Measurements from ENCODE around the gene FLNB. TPM values are rescaled to one million over a fixed set of nuclear protein-coding genes. Genes with fewer than 3 reads are reported as not detected.

Gene FLNB
- polyA plus RNA-seq, 1 donor from 2014 or later = 10.3 TPM

DNA sequence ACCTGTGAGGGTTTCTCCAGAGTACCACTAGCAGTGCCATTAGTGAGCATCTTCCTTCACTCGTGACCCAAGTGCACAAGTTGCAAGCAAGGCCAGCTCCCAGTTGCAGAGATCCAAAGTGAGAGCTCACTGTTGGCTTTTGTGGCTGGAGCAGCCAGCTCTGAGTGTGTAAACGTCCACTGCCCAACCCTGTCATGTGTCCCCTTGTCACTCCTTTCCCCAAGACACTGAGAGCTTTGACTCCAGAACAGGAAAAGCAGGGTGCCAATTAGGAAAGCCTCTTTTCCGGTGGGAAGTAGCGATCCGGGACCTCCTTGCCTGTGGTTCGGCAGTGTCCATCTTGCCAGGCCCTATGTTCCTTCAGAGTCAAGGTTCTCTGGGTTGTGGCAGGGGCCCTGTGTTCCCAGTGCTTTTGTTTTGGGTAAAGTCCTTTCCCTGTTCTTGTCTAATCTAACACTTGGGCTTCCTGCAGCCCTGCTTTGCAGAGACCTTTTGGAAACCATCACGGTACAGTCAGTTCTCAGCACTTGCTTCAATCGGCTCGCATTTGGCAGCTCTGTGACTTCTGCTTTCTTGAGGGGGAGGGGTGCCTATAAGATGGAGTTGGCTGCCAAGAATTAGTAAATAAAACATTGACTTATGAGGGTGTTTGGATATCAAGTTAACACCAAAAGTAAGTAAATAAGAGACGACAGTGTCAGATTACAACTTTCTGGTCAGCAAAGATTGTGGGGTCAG lies 112.0 kb downstream of the FLNB start:
- H3K9me2 ChIP-seq (ENCODE audit: insufficient read depth, low read length) = no peaks in the 10 kb centered on the region
- H4K20me1 ChIP-seq (ENCODE audit: insufficient read depth) = no peaks in the 10 kb centered on the region
- no peaks in the 10 kb centered on the region for H3K36me3 ChIP-seq (ENCODE audit: insufficient read depth, low read length)
- no peaks in the 10 kb centered on the region for H3F3A ChIP-seq (ENCODE audit: insufficient read depth, low read length, poor library complexity, severe bottlenecking)
- no peak overlapping the region for H3K4me3 ChIP-seq (ENCODE audit: low read length)
- TF ChIP-seq EZH2 (IDR thresholded peaks at IDR 0.05; ENCODE audit: borderline replicate concordance, insufficient read depth, low read length, poor library complexity, severe bottlenecking) (no peak), EP300 (conservative IDR thresholded peaks at IDR 0.05; ENCODE audit: poor library complexity, severe bottlenecking) (no peak), SMC3 (conservative IDR thresholded peaks at IDR 0.05; ENCODE audit: poor library complexity) (no peak), TAF1 (IDR thresholded peaks at IDR 0.05; ENCODE audit: low read depth) (no peak), MXI1 (conservative IDR thresholded peaks at IDR 0.05; ENCODE audit: poor library complexity, severe bottlenecking) (no peak), POLR2AphosphoS5 (IDR thresholded peaks at IDR 0.05) (no peak), RAD21 (conservative IDR thresholded peaks at IDR 0.05) (no peak)
- TF ChIP-seq, protein P1, sequence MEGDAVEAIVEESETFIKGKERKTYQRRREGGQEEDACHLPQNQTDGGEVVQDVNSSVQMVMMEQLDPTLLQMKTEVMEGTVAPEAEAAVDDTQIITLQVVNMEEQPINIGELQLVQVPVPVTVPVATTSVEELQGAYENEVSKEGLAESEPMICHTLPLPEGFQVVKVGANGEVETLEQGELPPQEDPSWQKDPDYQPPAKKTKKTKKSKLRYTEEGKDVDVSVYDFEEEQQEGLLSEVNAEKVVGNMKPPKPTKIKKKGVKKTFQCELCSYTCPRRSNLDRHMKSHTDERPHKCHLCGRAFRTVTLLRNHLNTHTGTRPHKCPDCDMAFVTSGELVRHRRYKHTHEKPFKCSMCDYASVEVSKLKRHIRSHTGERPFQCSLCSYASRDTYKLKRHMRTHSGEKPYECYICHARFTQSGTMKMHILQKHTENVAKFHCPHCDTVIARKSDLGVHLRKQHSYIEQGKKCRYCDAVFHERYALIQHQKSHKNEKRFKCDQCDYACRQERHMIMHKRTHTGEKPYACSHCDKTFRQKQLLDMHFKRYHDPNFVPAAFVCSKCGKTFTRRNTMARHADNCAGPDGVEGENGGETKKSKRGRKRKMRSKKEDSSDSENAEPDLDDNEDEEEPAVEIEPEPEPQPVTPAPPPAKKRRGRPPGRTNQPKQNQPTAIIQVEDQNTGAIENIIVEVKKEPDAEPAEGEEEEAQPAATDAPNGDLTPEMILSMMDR (IDR thresholded peaks at IDR 0.05; ENCODE audit: poor library complexity, severe bottlenecking) = no peak
- TF ChIP-seq, protein P2, sequence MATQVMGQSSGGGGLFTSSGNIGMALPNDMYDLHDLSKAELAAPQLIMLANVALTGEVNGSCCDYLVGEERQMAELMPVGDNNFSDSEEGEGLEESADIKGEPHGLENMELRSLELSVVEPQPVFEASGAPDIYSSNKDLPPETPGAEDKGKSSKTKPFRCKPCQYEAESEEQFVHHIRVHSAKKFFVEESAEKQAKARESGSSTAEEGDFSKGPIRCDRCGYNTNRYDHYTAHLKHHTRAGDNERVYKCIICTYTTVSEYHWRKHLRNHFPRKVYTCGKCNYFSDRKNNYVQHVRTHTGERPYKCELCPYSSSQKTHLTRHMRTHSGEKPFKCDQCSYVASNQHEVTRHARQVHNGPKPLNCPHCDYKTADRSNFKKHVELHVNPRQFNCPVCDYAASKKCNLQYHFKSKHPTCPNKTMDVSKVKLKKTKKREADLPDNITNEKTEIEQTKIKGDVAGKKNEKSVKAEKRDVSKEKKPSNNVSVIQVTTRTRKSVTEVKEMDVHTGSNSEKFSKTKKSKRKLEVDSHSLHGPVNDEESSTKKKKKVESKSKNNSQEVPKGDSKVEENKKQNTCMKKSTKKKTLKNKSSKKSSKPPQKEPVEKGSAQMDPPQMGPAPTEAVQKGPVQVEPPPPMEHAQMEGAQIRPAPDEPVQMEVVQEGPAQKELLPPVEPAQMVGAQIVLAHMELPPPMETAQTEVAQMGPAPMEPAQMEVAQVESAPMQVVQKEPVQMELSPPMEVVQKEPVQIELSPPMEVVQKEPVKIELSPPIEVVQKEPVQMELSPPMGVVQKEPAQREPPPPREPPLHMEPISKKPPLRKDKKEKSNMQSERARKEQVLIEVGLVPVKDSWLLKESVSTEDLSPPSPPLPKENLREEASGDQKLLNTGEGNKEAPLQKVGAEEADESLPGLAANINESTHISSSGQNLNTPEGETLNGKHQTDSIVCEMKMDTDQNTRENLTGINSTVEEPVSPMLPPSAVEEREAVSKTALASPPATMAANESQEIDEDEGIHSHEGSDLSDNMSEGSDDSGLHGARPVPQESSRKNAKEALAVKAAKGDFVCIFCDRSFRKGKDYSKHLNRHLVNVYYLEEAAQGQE (IDR thresholded peaks at IDR 0.05; ENCODE audit: borderline replicate concordance) = no peak
- no peak overlapping the region for H3K4me2 ChIP-seq (ENCODE audit: low read length)
- H2AFZ ChIP-seq (ENCODE audit: low read depth, low read length) = no peak overlapping the region
- no peak overlapping the region for H3K9ac ChIP-seq (ENCODE audit: low read length)
- H3K79me2 ChIP-seq (replicated peaks; ENCODE audit: insufficient read depth, low read length) = no peaks in the 10 kb centered on the region
- H3K27me3 ChIP-seq (ENCODE audit: insufficient read depth, low read depth, low read length) = no peaks in the 10 kb centered on the region
- H3K27ac ChIP-seq (ENCODE audit: low read length) = no peak overlapping the region
- H3K9me3 ChIP-seq (ENCODE audit: low read length) = no peaks in the 10 kb centered on the region

DNA sequence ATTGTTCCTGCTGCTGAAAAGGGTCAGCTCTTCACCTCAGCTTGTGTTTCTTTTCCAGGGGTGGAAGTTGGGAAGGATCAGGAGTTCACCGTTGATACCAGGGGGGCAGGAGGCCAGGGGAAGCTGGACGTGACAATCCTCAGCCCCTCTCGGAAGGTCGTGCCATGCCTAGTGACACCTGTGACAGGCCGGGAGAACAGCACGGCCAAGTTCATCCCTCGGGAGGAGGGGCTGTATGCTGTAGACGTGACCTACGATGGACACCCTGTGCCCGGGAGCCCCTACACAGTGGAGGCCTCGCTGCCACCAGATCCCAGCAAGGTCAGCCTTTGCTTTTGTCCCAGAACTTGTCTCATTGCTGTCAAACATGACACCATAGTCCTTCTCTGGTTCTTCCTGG lies 113.0 kb downstream of the FLNB start:
- H3F3A ChIP-seq (ENCODE audit: insufficient read depth, low read length, poor library complexity, severe bottlenecking) = no peaks in the 10 kb centered on the region
- H3K27ac ChIP-seq (ENCODE audit: low read length) = no peak overlapping the region
- TF ChIP-seq, protein P2 (IDR thresholded peaks at IDR 0.05; ENCODE audit: borderline replicate concordance) = no peak
- TF ChIP-seq SMC3 (conservative IDR thresholded peaks at IDR 0.05; ENCODE audit: poor library complexity) (no peak), EP300 (conservative IDR thresholded peaks at IDR 0.05; ENCODE audit: poor library complexity, severe bottlenecking) (no peak), MXI1 (conservative IDR thresholded peaks at IDR 0.05; ENCODE audit: poor library complexity, severe bottlenecking) (no peak), POLR2AphosphoS5 (IDR thresholded peaks at IDR 0.05) (no peak), EZH2 (IDR thresholded peaks at IDR 0.05; ENCODE audit: borderline replicate concordance, insufficient read depth, low read length, poor library complexity, severe bottlenecking) (no peak), TAF1 (IDR thresholded peaks at IDR 0.05; ENCODE audit: low read depth) (no peak), RAD21 (conservative IDR thresholded peaks at IDR 0.05) (no peak)
- TF ChIP-seq, protein P1 (IDR thresholded peaks at IDR 0.05; ENCODE audit: poor library complexity, severe bottlenecking) = no peak
- H3K79me2 ChIP-seq (replicated peaks; ENCODE audit: insufficient read depth, low read length) = no peaks in the 10 kb centered on the region
- no peak overlapping the region for H3K9ac ChIP-seq (ENCODE audit: low read length)
- no peaks in the 10 kb centered on the region for H3K36me3 ChIP-seq (ENCODE audit: insufficient read depth, low read length)
- H3K4me2 ChIP-seq (ENCODE audit: low read length) = no peak overlapping the region
- no peak overlapping the region for H3K4me3 ChIP-seq (ENCODE audit: low read length)
- H3K9me3 ChIP-seq (ENCODE audit: low read length) = no peaks in the 10 kb centered on the region
- H3K9me2 ChIP-seq (ENCODE audit: insufficient read depth, low read length) = no peaks in the 10 kb centered on the region
- no peaks in the 10 kb centered on the region for H4K20me1 ChIP-seq (ENCODE audit: insufficient read depth)
- no peak overlapping the region for H2AFZ ChIP-seq (ENCODE audit: low read depth, low read length)
- H3K27me3 ChIP-seq (ENCODE audit: insufficient read depth, low read depth, low read length) = no peaks in the 10 kb centered on the region
